A673 (cell line): ENCODE measurements around the gene C19orf53.

ENCODE experiments used
- CTCF ChIP-seq: fragments of 300-800, 200-600 bp; sonication (generic); conservative IDR thresholded peaks from 2 replicates; pipeline ENCODE4 v1.5.1; 2017; ENCODE audit warnings: low read depth, mild to moderate bottlenecking, antibody characterized with exemption, low read length, moderate library complexity, mixed read lengths
- EZH2 ChIP-seq: fragments of 200-600 bp; sonication (generic); IDR thresholded peaks from 2 replicates; pipeline ENCODE4 v1.6.1; 2017; ENCODE audit warnings: borderline replicate concordance, low read depth, mild to moderate bottlenecking, mixed read lengths, antibody characterized with exemption, low read length; ENCODE audit not compliant: poor library complexity, severe bottlenecking

DNA sequence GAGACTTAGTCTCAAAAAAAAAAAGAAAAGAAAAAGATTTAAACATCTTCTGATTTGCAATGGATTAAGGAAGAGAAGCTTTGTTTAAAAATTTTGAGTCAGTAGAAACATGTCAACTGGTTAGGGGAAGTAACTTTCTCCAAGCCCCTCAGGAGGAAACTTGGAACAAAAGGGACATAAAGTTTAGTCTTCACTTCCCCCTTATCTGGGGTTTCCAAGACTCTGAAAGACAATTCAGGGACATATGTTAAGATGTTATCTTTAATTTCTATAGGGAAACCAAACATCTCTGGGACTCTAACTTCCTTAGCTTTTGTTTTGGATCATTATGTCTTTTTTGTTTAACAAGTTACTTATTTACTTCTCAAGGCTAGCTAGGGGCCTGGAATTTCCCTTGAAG, 30.1 kb upstream of the C19orf53 start:
- TF ChIP-seq CTCF (no peak), EZH2 (no peak)
